ENCODE results near the gene PSD.

Gene PSD

GRCh38 chr10:102420181-102420713, 1.7 kb upstream of the PSD start:
- H3K4me3 ChIP-seq (ENCODE audit: low read length) = peak overlapping the region; percentile 86

GRCh38 chr10:102419269-102420180, 940 bp upstream of the PSD start:
- peak overlapping the region; percentile 86 for H3K4me3 ChIP-seq (ENCODE audit: low read length)
- DNase-seq (ENCODE audit: low read depth) = no peak

More at GRCh38 chr10:102420181-102420713, 1.7 kb upstream of the PSD start:
- no peak for TF ChIP-seq CTCF (conservative IDR thresholded peaks at IDR 0.05; ENCODE audit: low read depth, low read length)
- DNase-seq (ENCODE audit: low read depth) = no peak

GRCh38 chr10:102416695-102417094, 1.9 kb downstream of the PSD start:
- TF ChIP-seq CTCF (conservative IDR thresholded peaks at IDR 0.05; ENCODE audit: low read depth, low read length) = no peak
- DNase-seq (ENCODE audit: low read depth) = no peak
- H3K4me3 ChIP-seq (ENCODE audit: low read length) = no peak overlapping the region

More at GRCh38 chr10:102419269-102420180, 940 bp upstream of the PSD start:
- no peak for TF ChIP-seq CTCF (conservative IDR thresholded peaks at IDR 0.05; ENCODE audit: low read depth, low read length)

GRCh38 chr10:102416283-102416682, 2.3 kb downstream of the PSD start:
- no peak for DNase-seq (ENCODE audit: low read depth)
- TF ChIP-seq CTCF (conservative IDR thresholded peaks at IDR 0.05; ENCODE audit: low read depth, low read length) = no peak
- H3K4me3 ChIP-seq (ENCODE audit: low read length) = no peak overlapping the region

GRCh38 chr10:102414749-102415148, 3.8 kb downstream of the PSD start:
- no peak for TF ChIP-seq CTCF (conservative IDR thresholded peaks at IDR 0.05; ENCODE audit: low read depth, low read length)
- H3K4me3 ChIP-seq (ENCODE audit: low read length) = no peak overlapping the region
- DNase-seq (ENCODE audit: low read depth) = no peak

GRCh38 chr10:102413806-102414561, 4.6 kb downstream of the PSD start:
- no peak overlapping the region for H3K4me3 ChIP-seq (ENCODE audit: low read length)
- TF ChIP-seq CTCF (conservative IDR thresholded peaks at IDR 0.05; ENCODE audit: low read depth, low read length) = no peak
- no peak for DNase-seq (ENCODE audit: low read depth)

Measured in retinal pigment epithelial cell (primary cell).